ENCODE data around the gene MAP3K12.

MAP3K12 gene

GRCh38 chr12:53510181-53510812, 11.0 kb upstream of the MAP3K12 start:
- DNase-seq (ENCODE audit: low read depth in 3 of 3) = no peak

DNA sequence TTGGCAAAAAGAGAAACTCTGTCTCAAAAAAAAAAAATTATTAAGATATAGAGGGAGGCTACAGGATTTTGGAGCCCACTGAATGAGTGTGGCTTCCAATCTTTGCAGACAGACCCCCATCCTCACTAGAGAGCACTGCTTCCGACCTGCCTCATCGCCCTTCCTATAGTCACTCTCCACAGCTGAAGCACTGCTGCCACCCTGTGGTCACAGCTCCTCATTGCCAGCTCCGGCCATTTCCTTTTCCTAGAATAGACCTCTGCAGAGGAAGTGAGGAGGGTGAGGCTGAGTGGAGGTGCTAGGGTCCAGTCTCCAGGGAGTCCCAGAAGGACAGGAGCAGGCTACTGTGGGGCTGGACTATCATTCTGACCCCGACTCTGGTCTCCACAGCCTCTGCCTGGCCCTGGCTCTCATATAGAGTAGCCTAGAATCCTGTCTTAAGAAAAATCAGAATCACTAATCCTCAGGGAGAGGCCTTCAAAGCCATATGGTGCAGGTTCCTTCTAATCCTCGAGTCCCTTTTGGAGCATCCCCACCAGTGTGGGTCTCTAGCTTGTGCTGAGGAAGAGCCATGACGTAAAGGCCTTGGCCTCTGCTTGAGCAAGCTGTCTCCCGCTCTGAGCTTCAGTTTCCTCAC, 9.4 kb upstream of the MAP3K12 start:
- DNase-seq (ENCODE audit: low read depth in 3 of 3) = peak; percentile 71 to 84 (median 78)

DNA sequence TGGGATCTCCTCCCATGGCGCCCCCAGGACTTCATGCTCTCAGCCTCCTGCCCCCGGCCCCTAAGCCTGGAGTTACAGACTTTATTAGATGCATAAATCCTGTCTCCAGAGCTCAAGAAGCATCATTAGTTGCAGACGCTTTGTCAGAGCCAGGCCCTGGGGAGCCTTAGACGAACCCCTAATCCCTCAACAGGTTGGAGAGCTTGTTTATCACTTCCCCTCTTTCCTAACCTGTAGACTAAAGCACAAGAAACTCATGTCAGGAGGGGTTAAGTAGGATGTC, 8.3 kb upstream of the MAP3K12 start:
- DNase-seq (ENCODE audit: low read depth in 3 of 3) = no peak

DNA sequence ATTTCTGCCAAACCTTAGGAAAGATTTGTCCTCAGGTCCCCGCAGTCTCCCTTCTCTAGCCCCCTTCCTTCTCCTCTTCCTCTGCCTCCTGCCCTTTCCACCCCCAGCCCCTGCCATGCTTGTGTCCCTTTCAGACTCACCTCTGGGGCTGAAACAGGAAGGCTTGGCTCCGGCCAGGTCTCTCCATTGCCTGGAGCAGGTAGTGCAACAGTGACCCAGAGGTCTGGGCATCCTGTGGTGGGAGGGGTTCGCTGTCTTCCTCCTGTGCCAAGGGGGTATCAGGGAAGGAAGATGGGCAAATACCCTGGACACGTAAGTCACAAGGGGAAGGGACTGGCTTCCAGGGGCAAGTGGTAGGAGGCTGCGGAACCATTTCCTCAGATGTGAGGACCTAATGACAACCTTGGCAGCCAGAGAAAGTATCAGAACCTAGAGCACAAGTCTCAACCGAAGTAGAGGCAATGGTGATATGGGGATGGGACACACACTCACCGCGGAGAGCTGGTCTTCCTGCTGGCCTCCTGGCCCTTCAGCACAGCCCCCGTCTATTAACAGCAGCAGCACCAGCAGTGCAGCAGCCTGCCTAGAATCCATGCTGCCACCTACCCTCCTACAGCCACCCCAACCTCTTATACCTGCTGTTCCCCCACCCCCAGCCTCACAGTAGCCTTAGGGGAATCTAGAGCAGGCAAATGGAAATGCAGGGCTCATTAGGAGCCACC, 7.8 kb upstream of the MAP3K12 start, which contains the start of gene NPFF:
TSS of gene NPFF (minus strand) at position 604 of the 722 bp plus-strand sequence. CDS start at position 594, 10 bp downstream.
- no peak for DNase-seq (ENCODE audit: low read depth in 3 of 3)

GRCh38 chr12:53506450-53506785, 7.2 kb upstream of the MAP3K12 start:
- DNase-seq (ENCODE audit: low read depth in 3 of 3) = no peak

DNA sequence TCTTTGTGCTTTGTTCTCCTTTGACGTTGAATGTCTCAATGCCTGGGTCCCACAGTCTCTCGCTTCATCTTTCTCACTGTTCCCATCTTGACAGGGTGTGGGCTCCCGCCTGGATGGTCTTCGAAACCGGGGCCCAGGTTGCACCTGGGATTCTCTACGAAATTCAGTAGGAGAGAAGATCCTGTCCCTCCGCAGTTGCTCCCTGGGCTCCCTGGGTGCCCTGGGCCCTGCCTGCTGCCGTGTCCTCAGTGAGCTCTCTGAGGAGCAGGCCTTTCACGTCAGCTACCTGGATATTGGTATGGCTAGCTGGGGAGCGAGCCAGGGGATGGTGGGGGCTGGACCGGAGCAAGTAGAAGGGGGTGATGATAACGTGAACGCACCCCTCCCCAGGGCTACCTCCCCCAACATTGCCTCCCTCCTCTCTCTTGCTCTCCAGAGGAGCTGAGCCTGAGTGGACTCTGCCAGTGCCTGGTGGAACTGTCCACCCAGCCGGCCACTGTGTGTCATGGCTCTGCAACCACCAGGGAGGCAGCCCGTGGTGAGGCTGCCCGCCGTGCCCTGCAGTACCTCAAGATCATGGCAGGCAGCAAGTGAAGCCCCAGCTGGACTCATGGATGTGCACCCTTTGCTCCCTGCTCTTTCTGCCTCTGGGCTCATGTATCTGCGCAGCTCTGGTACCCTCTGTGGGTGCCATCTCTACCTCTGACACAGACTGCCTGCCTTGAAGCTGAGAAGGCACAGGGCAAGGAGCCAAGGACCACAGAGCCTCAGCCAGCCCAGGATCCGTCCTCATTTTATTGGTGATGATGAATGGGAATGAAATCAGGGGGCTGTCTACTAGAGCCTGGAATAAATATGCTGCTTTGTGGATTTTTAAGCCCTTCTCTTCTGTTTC, 6.5 kb upstream of the MAP3K12 start:
- DNase-seq (ENCODE audit: low read depth in 3 of 3) = no peak

GRCh38 chr12:53505086-53505485, 5.8 kb upstream of the MAP3K12 start:
- no peak for DNase-seq (ENCODE audit: low read depth in 3 of 3)

- DNase-seq (ENCODE audit: low read depth in 3 of 3) = no peak
Observed at GRCh38 chr12:53504004-53504920, 5.0 kb upstream of the MAP3K12 start.

DNA sequence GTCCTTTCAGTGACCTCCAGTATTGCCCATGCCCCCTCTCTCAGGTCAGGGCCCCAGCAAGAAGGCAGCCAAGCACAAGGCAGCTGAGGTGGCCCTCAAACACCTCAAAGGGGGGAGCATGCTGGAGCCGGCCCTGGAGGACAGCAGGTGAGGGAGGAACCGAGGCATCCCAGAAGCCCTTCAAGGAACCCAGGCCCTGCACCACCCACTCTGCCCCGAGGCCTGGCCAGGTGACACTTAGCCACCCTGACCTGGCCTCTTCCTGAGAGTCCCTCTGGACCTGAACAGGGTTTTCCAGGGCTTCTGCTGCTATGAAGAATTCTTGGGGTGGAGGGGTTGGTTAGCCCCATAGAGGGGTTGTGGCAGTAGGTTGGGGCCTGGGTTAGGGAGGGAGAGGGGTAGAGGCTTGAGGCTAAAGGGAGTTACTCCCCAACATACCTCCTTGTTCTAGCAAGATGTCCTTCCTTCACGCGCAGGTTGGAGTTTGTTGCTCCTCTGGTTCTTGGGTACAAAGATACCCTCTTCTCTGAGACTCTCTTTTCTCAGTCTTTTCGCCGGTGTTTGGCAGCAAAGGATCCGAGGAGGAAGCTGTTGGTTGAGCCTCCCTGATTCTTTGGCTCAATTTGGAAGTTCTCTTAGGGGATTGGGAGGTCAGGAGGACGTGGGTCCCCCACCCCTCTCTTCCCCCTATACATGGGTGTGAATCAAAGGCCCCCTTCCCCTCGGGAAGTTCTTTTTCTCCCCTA, 3.9 kb upstream of the MAP3K12 start:
- DNase-seq (ENCODE audit: low read depth in 3 of 3) = no peak

DNA sequence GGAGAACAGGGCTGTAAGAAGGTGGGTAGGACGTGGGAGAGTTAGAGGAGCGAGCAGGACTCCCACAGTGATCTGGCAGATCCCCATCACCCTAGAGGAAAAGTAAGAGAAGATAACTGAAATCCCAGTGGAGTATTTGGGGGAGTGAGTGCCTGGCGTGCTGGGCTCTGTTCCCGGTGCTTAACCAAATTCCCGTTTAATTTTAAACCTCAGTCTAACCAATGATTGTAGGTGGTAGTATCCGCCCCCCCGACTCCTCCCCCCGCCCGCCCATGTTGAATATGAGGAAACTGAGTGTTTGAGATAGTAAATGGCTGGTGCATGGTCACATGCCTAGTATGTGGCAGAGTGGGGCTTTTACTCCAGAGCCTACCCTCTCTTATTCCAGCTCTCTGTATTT, 3.1 kb upstream of the MAP3K12 start:
- DNase-seq (ENCODE audit: low read depth in 3 of 3) = no peak

- DNase-seq (ENCODE audit: low read depth in 3 of 3) = no peak
Observed at GRCh38 chr12:53501615-53502181, 2.4 kb upstream of the MAP3K12 start.

DNA sequence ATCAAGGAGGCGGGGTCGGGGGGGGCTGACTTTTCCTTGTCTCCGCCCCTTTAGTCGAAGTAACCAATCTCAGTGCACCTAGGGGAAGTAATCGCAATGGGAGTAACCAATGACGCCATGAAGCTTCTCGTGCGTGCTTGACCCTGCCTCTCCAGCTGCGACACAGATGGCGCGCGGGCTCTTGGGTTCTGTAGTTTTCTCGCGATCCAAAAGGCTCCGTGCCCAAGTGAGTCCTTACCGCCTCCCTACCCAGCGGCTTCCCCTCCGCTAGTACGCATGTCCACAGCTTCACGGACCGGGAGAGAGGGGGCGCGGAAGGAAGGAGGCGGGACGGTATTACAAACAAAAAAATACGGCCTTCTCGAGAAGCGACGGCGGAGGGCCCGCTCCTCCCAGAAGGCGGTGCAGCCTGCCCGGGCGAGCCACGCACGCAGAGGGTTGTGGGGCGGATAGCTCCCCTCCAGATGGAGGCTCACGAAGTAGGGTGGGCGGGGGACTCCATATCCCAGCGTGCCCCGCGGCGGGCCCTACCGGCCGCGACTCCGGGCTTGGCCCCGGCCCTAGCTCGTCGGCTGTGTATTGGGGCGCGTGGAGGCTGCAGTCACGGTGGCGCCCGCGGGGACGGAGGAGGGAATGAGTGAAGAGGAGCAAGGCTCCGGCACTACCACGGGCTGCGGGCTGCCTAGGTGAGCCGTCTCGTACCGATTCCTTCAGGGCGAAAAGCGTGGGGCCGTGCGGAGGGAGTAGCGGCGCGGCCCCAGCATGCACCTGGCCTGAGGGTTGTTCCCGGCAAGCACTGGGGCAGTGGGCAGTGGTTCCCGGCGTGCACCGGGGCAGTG, 1.7 kb upstream of the MAP3K12 start, which contains the start of gene TARBP2:
TSS of gene TARBP2 (plus strand) at position 508 of the 839 bp plus-strand sequence. CDS start at position 634, 126 bp downstream.
- DNase-seq (ENCODE audit: low read depth in 3 of 3) = peak; percentile 91 to 98 (median 96)

GRCh38 chr12:53500142-53500775, 1.0 kb upstream of the MAP3K12 start:
- DNase-seq (ENCODE audit: low read depth in 3 of 3) = no peak

- no peak for DNase-seq (ENCODE audit: low read depth in 3 of 3)
Observed at GRCh38 chr12:53498235-53498630, 1.0 kb downstream of the MAP3K12 start.

GRCh38 chr12:53497461-53497860, 1.8 kb downstream of the MAP3K12 start:
- no peak for DNase-seq (ENCODE audit: low read depth in 3 of 3)

DNA sequence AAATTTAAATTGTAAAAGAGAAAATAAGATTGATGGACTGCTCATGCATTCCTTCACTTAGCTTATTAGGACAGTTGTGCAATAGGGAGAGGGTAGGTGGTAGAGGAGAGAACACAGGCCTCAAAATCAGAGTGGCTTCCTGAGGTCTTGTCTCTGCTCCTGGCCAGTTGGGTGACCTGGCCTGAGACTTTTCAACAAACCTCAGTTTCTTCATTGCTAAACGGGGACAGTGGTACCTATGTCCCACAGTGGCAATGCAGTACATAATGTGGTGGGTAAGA, 2.6 kb downstream of the MAP3K12 start:
- DNase-seq (ENCODE audit: low read depth in 3 of 3) = no peak

DNA sequence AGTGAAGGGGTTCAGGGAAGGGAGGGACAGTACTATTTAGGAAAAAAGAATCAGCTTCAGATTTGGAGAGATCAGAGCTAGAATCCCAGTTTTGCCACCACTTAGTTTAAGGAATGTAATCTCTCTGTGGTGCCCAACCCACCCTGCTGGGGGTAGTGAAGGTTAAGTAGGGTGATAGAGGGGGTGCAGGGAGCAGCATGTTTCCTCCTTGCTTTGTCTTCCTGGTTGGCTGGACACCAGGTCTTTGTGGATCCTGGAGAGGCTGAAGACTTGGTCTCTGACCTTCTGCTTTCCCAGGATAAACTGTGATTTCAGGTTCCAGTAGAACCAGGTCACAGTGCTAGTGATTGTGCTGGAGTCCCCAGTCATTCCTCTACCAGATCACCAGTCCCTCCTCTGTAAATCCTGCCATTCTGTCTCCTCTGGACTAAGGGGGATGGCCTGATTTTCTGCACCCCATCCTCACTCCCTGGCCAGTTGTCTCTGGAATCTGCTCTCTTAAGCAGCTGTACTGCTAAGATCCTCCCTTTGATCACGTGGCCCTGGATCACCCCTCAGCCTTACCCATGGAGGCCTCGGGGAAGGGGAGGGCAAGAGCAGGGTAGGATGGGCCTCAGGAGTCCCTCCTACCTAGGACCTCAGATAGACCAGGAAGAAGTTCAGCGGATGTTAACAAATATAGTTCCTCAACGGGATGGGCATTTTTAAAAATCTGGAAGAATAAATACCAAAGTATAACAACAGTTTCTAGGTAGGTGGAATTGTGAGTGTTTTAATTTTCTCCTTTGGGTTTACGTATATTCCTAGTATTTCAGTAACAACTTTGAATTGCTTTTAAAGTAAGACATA, 3.1 kb downstream of the MAP3K12 start:
- DNase-seq (ENCODE audit: low read depth in 3 of 3) = no peak
